ENCODE results near the gene USPL1. TPM values are rescaled to one million over a fixed set of nuclear protein-coding genes. Genes with fewer than 3 reads are reported as not detected.

USPL1 gene
- polyA plus RNA-seq, 1 donor (not counting 4 experiments of a cell fraction or from before 2014, with no cell fraction given), result 12.3 TPM

DNA sequence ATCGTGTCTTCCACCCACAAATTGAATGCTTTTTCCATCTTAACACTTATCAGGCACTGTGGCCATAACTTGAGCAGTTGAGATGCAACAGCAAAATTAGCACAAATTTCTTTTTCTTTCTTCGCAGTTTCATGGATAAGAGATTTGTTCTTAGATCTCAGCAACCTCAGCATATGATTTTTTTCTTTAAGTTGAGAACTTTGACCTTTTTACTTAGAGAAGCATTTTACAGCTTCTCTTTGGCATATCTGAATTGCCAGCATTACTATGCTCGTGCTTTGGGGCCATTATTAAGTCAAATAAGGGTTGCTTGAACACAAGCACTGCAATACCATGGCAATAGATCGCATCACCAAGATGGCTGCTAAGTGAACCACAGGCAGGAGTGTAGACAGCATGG is 16.1 kb downstream of the USPL1 start:
- dilution Hi-C loops (cut with MboI; ENCODE audit: extremely low pct_ligation_motif_present, low sequenced_read_pairs), result no loop called here

DNA sequence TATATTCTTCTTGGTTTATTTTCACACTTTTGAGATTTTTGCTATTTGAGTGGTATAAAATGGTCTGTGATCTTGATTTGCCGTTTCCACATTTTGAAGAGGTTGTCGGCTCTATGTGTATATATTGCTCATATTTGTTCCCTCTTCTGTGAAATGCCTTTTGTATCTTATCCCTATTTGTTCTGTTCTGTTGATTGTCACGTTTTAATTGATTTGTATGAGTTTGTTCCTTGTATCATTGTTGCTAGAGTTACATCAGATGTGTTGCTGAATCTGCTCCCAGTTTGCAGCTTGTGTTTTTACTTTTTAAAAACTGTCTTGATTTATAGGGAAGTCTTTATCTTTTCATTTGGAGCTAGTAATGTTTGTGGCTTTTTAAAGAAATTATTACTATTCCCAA is 17.1 kb downstream of the USPL1 start:
- Histone ChIP-seq H3K27ac (ENCODE audit: control insufficient read depth, insufficient read depth, low read length) (no peak overlapping the region), H4K20me1 (ENCODE audit: control insufficient read depth, extremely low read depth, insufficient read depth, low read length) (no peaks in the 10 kb centered on the region), H3K4me2 (ENCODE audit: control insufficient read depth, extremely low read depth, insufficient read depth, low read depth, low read length) (no peak overlapping the region), H3K9me3 (ENCODE audit: control insufficient read depth, low read depth, low read length) (no peaks in the 10 kb centered on the region), H3K27me3 (ENCODE audit: control insufficient read depth, extremely low read depth, insufficient read depth, low read length) (no peaks in the 10 kb centered on the region), H3K4me1 (ENCODE audit: control insufficient read depth, extremely low read depth, insufficient read depth, low read length) (no peaks in the 10 kb centered on the region), H3K9me1 (ENCODE audit: control insufficient read depth, extremely low read depth, insufficient read depth, low read length) (no peaks in the 10 kb centered on the region), H3K79me2 (ENCODE audit: control insufficient read depth, insufficient read depth, low read length) (peaks cover 49% of the 10 kb centered on the region), H3K9ac (ENCODE audit: control insufficient read depth, extremely low read depth, insufficient read depth, low read length) (no peak overlapping the region), H3K4me3 (ENCODE audit: control insufficient read depth in 2 of 3, extremely low read depth in 1 of 3, insufficient read depth in 2 of 3, low read depth in 1 of 3, low read length in 3 of 3) (no peak overlapping the region), H2AFZ (ENCODE audit: control insufficient read depth, low read length) (no peak overlapping the region), H3K36me3 (ENCODE audit: control insufficient read depth in 2 of 2, extremely low read depth in 1 of 2, insufficient read depth in 2 of 2, low read length in 2 of 2) (peaks cover 2 to 10% of the 10 kb centered on the region in 2 experiments)
- dilution Hi-C loops (cut with MboI; ENCODE audit: extremely low pct_ligation_motif_present, low sequenced_read_pairs), result no loop called here
- FAIRE-seq (no peak), DNase-seq (ENCODE audit: low read depth, low spot score) (no peak)
- no peak for TF ChIP-seq EZH2 (IDR thresholded peaks at IDR 0.05; ENCODE audit: low read length)
- TF ChIP-seq, protein P1, sequence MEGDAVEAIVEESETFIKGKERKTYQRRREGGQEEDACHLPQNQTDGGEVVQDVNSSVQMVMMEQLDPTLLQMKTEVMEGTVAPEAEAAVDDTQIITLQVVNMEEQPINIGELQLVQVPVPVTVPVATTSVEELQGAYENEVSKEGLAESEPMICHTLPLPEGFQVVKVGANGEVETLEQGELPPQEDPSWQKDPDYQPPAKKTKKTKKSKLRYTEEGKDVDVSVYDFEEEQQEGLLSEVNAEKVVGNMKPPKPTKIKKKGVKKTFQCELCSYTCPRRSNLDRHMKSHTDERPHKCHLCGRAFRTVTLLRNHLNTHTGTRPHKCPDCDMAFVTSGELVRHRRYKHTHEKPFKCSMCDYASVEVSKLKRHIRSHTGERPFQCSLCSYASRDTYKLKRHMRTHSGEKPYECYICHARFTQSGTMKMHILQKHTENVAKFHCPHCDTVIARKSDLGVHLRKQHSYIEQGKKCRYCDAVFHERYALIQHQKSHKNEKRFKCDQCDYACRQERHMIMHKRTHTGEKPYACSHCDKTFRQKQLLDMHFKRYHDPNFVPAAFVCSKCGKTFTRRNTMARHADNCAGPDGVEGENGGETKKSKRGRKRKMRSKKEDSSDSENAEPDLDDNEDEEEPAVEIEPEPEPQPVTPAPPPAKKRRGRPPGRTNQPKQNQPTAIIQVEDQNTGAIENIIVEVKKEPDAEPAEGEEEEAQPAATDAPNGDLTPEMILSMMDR (optimal IDR thresholded peaks at IDR 0.05 in 1 of 3, IDR thresholded peaks at IDR 0.05 in 1 of 3, conservative IDR thresholded peaks at IDR 0.05 in 1 of 3; ENCODE audit: extremely low read depth in 1 of 3, insufficient read depth in 2 of 3, low read length in 3 of 3), result no peak

More for the DNA sequence above, 16.1 kb downstream of the USPL1 start:
- Histone ChIP-seq H3K4me1 (ENCODE audit: control insufficient read depth, extremely low read depth, insufficient read depth, low read length) (no peaks in the 10 kb centered on the region), H3K36me3 (ENCODE audit: control insufficient read depth in 2 of 2, extremely low read depth in 1 of 2, insufficient read depth in 2 of 2, low read length in 2 of 2) (peaks cover 0 to 10% of the 10 kb centered on the region in 2 experiments), H4K20me1 (ENCODE audit: control insufficient read depth, extremely low read depth, insufficient read depth, low read length) (no peaks in the 10 kb centered on the region), H2AFZ (ENCODE audit: control insufficient read depth, low read length) (no peak overlapping the region), H3K9me3 (ENCODE audit: control insufficient read depth, low read depth, low read length) (no peaks in the 10 kb centered on the region), H3K4me3 (ENCODE audit: control insufficient read depth in 2 of 3, extremely low read depth in 1 of 3, insufficient read depth in 2 of 3, low read depth in 1 of 3, low read length in 3 of 3) (no peak overlapping the region), H3K27me3 (ENCODE audit: control insufficient read depth, extremely low read depth, insufficient read depth, low read length) (no peaks in the 10 kb centered on the region), H3K9ac (ENCODE audit: control insufficient read depth, extremely low read depth, insufficient read depth, low read length) (no peak overlapping the region), H3K27ac (ENCODE audit: control insufficient read depth, insufficient read depth, low read length) (no peak overlapping the region), H3K9me1 (ENCODE audit: control insufficient read depth, extremely low read depth, insufficient read depth, low read length) (no peaks in the 10 kb centered on the region), H3K79me2 (ENCODE audit: control insufficient read depth, insufficient read depth, low read length) (peaks cover 58% of the 10 kb centered on the region), H3K4me2 (ENCODE audit: control insufficient read depth, extremely low read depth, insufficient read depth, low read depth, low read length) (no peak overlapping the region)
- TF ChIP-seq, protein P1 (optimal IDR thresholded peaks at IDR 0.05 in 1 of 3, IDR thresholded peaks at IDR 0.05 in 1 of 3, conservative IDR thresholded peaks at IDR 0.05 in 1 of 3; ENCODE audit: extremely low read depth in 1 of 3, insufficient read depth in 2 of 3, low read length in 3 of 3), result no peak
- TF ChIP-seq EZH2 (IDR thresholded peaks at IDR 0.05; ENCODE audit: low read length), result no peak
- no peak for FAIRE-seq
- no peak for DNase-seq (ENCODE audit: low read depth, low spot score)

Measured in keratinocyte (primary cell).